DMS79 treated with DMSO at 0.1 percent for 48 hours (cell line): ENCODE results near the gene TNPO2.
"Not testable (repeated sequence)": the region's sequence is repeated elsewhere in the genome, so short reads cannot be mapped to it uniquely, and the experiment has no call there.

Experiments
- DNase-seq: peaks from one replicate; lab custom pipeline; 2025; lab: John Stamatoyannopoulos, UW

Gene TNPO2

GRCh38 chr19:12736995-12737834, 13.5 kb upstream of the TNPO2 start, which contains the start of gene GET3:
Gene GET3, plus strand, starts transcription at chr19:12737497. Its CDS starts 9 bp downstream, at chr19:12737506.
- DNase-seq: peak; percentile 100

GRCh38 chr19:12733369-12734214, 9.9 kb upstream of the TNPO2 start:
- DNase-seq: no peak

- no peak for DNase-seq
Observed at GRCh38 chr19:12731337-12731736, 7.6 kb upstream of the TNPO2 start.

- no peak for DNase-seq
Observed at GRCh38 chr19:12730064-12730463, 6.3 kb upstream of the TNPO2 start.

DNA sequence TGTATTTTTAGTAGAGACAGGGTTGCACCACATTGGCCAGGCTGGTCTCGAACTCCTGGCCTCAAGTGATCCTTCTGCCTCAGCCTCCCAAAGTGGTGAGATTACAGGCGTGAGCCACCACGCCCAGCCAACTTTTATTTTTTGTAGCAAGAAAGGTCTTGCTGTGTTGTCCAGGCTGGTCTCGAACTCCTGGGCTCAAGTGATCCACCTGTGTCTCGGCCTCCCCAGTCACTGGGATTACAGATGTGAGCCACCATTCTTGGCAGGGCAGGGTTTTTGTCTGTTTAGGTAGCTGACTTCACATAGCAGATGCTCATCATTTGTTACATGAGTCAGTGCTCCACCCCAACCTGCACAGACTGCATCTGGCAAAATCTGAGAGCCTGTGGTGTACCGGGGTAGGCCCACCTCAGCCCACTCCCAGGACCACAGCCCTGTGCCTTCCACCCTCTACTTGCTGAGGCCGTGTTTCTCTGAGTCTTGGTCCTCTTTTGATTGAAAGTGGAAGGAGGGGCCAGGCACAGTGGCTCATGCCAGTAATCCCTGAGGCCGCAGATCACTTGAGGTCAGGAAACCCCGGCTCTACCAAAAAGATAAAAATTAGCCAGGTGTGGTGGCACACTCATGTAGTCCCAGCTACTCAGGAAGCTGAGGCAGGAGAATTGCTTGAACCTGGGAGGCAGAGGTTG, 4.2 kb upstream of the TNPO2 start:
- DNase-seq: no peak

DNA sequence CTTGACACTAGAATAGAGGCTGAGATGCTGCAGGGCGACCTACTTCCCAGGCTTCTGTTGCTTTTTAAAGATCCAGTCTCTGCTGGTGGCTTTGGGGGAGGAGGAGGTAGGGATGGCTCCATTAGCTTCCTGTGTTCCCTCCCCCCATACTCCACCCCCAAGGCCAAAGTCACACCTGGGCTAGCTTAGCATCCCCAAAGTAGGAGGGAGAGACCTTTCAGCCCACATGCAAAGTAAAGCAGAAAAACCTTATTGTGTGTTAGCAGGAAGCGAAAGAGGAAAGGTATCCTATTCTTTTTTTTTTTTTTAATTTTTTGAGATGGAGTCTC, 3.2 kb upstream of the TNPO2 start:
- DNase-seq: no peak

GRCh38 chr19:12725612-12726011, 1.9 kb upstream of the TNPO2 start:
- DNase-seq: not testable (repeated sequence)

DNA sequence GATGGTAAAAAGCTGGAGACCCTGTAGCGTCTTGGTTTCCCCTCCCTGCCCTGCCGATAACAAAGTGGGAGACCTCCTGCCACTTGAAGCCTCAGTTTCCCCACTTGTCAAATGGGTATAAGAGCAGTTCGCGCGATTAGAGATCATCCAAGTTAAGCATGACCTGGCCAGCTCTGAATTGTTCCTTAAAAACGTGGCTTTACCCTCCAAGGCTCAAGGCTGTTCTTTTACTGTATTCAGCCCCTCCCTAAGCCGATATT, 421 bp downstream of the TNPO2 start:
- DNase-seq: no peak

DNA sequence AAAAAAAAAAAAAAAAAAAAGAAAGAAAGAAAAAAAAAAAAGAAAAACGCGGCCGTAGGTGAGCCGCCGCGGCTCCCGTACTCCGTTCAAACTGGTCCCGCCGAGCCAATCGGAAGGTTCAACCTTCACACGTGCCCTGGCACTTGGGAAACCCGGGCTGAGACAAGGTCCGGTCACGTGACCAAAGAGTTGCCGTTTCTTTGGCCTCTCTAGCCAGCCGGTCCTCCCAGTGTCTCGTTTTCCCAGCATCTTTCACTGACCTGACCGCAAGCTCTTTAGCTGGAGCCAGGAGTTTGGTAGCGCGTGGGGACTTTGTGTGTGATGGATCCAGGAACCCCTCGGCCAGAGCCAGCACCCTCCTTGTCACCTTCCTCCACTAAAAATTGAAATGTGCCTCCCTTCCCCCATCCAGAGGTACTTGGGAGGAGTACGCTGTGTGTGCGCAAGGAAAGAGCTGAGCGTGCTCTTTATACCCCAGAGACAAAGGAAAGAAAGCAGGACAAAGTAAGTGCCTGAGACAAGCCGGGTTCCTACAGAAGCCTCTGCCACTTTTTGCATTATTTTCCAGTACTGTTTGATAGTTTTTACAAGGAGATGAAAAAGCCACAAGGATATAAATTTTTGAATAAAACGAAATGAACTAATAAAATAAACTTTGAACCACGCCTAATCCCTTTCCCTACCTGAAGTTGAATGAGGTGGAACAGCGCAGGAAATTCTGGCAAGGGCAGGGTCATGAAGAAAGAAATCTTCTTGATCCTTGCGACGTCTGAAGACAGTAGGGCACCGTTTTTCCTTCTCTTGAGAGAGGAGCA, 959 bp downstream of the TNPO2 start:
- peak; percentile 98 for DNase-seq

GRCh38 chr19:12721656-12722565, 1.8 kb downstream of the TNPO2 start:
- peak; percentile 51 for DNase-seq

DNA sequence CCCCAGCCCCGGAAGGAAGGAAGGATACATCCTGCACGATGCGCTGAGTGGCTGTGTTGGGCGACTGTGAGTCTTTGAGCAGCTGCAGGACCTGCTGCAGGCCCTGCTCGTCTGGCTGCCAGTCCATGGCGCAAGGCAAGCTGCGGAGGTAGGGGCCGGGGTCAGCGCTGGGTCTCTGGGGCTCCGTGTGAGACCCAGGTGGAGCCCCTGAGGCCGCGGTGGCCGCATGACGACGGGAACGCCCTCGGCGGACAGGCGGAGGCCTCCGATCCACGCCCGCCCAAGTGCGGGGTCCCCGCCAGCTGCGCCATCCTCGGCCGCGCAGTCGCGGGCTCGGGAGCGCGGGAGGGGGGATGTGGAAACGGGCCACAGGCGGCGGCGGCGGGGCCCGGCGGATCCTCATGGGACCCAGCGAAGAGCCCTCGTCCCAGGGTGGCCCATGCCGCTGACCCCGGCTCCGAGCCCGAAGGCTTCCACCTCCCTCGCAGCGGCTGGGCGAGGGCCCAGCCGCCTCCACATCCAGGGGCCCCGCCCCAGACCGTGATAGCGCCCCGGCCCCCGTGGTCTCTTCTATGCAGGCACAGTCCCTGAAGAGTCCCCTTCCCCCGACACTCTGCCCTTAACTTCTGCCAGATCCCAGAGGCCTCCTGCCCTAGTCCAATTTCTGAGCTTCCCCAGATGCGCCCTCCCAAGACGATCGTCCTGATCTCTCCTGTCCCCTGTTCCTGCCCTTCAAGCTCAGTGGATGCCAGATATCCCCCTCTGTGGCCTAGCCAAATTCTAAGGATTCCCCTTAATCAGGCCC, 2.7 kb downstream of the TNPO2 start:
- no peak for DNase-seq

GRCh38 chr19:12720296-12720695, 3.4 kb downstream of the TNPO2 start:
- no peak for DNase-seq

GRCh38 chr19:12715929-12716328, 7.8 kb downstream of the TNPO2 start:
- DNase-seq: no peak

- no peak for DNase-seq
Observed at GRCh38 chr19:12715102-12715501, 8.6 kb downstream of the TNPO2 start.

- not testable (repeated sequence) for DNase-seq
Observed at GRCh38 chr19:12713304-12713703, 10.4 kb downstream of the TNPO2 start.

DNA sequence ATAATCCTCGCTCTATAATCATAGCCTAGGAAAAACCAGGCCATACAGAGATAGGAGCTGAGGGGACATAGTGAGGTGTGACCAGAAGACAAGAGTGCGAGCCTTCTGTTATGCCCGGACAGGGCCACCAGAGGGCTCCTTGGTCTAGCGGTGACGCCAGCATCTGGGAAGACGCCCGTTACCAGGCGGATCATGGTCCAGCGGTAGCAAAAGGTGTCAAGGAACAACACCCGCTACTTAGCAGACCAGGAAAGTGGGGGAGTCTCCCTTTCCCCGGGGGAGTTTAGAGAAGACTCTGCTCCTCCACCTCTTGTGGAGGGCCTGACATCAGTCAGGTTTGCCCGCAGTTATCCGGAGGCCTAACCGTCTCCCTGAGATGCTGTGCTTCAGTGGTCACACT, 11.7 kb downstream of the TNPO2 start:
- DNase-seq: not testable (repeated sequence)

GRCh38 chr19:12711187-12711586, 12.5 kb downstream of the TNPO2 start:
- DNase-seq: no peak

DNA sequence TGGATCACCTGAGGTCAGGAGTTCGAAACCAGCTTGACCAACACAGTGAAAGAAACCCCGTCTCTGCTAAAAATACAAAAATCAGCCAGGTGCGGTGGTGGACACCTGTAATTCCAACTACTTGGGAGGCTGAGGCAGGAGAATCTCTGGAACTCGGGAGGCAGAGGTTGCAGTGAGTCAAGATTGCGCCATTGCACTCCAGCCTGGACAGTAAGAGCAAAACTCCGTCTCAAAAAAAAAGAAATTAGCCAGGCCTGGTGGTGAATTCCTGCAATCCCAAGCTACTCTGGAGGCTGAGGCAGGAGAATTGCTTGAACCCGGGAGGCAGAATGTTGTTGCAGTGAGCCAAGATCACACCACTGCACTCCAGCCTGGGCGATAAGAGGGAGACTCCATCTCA, 15.1 kb downstream of the TNPO2 start:
- no peak for DNase-seq

- DNase-seq: no peak
Observed at GRCh38 chr19:12706332-12706718, 17.4 kb downstream of the TNPO2 start.
